NCI-H526 (cell line): ENCODE data around the gene MLF2.
"Not testable (repeated sequence)": the region's sequence is repeated elsewhere in the genome, so short reads cannot be mapped to it uniquely, and the experiment has no call there.

Experiments
- DNase-seq, 2 experiments: peaks; one replicate each; lab custom pipeline; 2025; lab: John Stamatoyannopoulos, UW

MLF2 gene

DNA sequence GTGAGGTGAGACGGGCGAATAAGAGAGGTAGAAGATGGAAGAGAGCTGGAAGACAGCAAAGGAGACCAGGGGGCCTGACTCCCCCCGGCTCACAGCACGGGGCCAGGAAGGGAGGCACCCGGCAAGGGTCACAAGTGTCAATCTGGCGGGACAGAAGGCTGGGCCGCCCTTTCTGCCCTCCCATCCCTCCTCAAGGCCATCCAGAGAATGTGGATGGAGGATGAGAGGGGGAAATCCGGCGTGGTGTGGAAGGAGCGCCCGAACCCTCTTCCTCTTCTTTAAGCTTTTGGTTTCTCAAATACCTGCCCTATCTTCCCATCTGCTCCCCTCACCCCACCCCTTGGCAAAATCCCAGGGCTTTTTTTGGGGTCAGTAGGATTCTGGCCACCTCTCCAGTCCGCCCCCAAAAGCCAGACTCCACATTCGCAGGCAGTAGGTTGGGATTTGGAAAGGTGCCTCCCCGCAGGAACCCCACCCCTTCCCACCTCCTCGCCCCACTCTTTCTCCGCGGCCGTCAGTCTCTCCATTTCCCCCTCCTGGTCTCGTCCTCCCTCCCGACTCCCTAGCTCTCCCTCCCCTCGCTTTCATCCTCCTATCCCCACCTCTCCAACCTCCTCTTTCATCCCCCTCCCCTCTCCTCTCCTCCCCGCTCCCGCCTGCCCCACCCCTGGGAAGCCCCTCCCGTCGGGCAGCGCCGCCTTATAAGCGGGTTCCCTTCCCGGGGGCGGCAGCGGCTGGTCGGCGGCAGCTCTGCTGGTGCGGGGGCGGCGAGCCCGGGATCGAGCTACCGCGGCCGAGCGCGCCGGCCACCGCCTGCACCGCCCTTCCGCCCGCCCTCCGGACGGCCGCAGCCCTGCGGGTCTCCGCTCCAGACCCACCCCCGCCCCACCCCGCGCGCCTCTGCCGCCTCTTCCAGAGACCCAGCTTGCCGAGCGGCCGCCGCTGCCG, 13.0 kb upstream of the MLF2 start, which contains the start of gene PTMS:
Gene PTMS, plus strand, starts transcription at position 730 of the 948 bp plus-strand sequence. CDS start 343 bp downstream, outside the sequence.
- DNase-seq, result peak; percentile 78 to 94

DNA sequence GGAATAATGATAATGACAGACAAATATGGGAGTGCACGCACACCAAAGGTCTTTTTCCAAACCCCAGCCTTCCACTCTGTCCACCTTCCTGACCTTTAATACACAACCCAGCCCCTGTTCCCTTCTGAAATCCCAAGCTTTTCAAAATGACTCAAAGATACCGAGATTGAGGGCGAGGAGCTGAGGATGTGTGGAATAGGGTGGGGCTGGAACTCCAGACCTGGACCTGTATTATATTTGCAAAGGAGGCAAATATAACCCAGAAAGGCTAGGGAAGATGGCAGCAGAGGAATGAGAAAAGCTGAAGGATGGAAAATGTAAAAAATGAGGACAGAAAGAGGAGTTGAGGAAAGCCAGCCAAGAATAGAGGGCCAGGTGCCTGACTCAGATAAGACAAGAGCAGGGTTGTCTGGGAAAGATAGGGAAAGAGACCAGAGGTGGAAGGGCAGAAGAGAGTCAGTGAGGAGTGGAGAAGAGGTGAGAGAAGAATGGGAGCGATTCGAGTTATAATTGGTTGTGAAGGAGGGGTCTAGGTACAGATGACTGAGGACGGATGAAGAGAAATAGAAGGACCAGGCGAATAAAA, 12.2 kb upstream of the MLF2 start:
- no peak for DNase-seq

DNA sequence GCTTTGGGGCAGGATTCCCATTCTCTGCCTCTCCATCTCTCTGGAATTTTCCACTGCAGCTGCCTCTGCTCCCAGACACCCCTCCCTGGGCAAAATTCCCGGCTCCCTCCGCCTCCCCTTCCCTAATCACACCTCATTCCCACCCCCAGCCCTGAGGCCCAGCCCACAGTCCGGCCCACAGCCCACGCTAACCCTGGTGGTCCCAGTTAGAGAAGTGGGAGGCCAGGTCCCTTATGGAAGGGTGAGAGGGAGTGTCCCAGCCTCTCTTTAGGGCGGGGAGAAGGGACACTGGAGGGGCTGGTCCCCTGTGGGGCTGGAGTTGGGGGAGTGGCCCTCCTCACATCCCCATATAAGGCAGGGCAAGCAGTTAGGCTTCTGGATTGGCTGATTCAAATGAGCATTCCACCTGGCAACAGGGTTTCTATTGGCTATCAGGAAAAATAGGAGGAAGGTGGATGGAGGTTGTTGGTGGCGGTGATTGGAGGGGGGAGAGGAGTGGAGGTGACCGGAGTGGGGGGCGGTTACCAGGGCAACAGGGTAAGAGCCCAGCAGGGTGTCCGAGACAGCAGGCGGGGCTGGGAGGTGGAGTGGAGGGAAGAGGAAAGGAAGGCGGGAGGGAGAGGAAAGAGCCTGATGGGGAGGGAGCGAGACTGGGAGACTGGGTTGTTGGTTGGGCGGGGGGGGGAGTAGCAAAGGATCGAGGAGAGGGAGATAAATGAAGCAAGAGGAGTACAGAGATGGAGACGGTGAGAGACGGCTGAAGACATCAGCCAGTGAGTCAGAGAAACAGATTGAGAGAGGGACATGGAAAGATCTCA, 11.3 kb upstream of the MLF2 start:
- peak; percentile 98 to 99 for DNase-seq

DNA sequence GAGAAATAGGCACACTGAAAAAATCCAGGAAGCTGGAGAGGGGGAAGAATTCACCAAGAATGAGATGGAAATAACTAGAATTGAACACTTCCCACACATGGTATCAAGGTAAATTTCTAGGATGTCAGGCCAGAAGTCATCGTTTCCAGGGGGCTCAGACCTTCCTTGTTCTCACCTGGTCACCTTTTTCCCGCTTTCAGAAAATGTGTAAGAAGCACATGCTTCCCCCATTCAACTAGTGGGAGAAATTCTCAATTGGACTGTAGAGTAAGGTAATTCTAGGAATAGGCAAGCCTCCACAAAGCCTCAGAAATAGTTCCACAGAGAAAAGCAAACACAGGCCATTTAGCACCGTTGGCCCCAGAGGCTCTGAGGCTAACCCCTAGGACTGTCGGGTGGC, 10.4 kb upstream of the MLF2 start:
- DNase-seq, result no peak

DNA sequence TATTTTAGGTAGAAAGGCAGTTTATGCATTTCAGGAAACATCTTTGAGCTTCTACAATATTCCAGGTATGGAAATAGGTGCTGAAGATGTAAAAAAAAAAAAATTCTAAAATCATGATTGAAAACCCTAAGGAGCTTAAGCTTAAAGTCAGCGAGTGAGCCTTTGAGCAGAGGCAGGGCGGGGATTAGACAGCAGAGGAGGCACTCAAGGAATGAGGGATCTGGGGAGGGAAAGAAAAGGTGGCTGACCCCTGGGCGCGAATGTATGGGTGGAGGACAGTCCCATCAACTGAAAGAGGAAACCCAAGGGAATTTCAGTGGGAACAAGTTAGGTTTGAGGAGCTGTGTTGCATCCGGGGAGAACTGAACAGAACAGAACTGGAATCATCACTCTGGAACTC, 6.8 kb upstream of the MLF2 start:
- no peak for DNase-seq

DNA sequence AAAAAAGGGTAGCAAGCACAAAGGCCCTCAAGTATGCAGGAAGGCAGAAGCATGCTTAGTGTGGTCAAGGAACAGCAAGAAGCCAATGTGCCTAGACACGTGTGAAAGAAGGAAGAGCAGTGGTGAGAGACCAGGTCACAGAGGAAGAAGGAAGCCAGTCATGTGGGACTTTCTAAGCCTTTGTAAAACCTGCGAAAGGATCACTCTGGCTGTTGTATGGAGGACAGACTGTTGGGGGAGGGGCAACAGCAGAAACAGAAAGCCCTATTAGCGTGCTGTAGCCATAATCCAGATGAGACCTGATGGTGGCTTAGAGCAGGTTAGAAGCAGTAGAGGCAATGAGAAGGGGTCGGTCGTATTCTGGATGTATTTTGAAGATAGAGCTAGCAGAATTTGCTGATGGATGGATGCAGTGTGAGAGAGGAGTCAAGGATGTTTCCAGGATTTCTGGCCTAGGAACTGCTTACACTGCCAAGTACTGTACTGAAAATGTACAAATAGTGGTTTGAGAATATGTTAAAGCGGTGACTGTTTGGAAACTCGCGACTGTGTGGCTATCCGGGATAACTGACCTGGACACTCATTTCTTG, 5.7 kb upstream of the MLF2 start:
- no peak for DNase-seq

DNA sequence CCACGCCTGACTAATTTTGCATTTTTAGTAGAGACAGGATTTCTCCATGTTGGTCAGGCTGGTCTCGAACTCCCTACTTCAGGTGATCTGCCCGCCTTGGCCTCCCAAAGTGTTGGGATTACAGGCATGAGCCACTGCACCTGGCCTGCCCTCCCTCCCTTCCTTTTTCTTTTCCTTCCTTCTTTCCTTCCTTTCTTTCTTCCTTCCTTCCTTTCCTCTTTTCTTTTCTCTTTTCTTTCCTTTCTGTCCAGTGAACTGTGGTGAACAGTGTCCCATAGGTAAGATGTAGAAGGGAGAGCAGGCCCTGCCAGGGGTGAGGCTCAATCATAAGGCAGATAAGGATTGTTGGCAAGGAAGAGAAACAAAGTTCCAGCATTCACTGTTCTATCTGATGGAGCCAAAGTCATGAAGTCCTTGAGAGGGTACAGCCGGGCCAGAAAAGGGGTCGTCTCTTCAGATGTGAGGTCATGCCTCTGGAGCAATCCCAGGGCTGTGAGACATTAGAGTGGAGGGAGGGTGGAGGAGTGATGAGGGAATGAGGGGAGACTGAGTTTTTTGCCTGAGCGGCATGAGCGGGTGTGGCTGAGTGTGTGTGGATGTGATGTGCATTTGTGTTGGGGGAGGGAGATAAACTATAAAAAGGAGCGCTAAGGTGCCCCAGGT, 4.2 kb upstream of the MLF2 start:
- DNase-seq, result no peak

DNA sequence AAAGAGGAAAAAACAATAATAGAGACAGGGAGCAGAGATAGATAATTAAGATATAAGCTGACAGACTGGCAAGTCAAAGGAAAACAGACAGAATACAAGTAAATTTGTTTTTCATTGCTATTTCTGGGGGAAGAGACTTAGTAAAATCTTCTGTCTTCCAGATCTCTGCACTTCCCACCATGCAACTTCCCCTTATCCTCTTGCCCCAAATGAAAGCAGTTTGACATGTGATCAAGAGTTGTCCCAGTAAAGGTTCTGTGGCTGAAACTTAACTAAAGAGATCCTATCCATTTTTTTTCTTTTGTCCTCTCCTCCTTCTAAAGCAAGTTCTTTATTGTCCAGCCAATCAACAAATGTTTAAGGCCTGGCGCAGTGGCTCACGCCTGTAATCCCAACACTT, 1.5 kb upstream of the MLF2 start:
- DNase-seq, result no peak

DNA sequence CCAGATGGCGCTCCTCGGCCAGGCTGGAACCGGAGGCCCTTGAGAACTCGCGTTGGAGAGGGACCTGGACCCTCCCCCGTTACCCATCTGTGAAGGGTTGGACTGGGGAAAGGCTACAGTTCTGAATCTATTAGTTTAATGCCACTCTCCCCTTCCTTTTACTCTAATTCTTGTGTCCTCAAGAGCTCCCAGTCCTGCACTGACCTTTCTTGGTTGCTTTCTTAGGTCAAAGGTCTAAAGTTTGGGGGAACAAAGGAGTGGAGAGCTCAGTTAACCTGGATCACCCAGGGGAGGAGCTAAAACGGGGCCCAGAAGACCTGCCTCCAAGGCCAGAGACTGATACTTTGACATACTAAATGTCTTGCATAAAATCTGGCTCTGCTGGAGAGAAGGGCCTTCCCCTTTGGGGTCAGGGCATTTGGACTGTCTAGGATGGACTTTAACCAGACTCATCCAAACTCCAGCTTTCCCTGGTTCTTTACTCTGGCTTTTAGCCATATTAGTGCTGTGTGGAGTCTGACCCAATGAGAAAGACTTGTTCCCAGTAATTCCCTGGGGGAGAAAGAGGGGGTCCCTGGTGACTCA, 923 bp upstream of the MLF2 start:
- no peak for DNase-seq

DNA sequence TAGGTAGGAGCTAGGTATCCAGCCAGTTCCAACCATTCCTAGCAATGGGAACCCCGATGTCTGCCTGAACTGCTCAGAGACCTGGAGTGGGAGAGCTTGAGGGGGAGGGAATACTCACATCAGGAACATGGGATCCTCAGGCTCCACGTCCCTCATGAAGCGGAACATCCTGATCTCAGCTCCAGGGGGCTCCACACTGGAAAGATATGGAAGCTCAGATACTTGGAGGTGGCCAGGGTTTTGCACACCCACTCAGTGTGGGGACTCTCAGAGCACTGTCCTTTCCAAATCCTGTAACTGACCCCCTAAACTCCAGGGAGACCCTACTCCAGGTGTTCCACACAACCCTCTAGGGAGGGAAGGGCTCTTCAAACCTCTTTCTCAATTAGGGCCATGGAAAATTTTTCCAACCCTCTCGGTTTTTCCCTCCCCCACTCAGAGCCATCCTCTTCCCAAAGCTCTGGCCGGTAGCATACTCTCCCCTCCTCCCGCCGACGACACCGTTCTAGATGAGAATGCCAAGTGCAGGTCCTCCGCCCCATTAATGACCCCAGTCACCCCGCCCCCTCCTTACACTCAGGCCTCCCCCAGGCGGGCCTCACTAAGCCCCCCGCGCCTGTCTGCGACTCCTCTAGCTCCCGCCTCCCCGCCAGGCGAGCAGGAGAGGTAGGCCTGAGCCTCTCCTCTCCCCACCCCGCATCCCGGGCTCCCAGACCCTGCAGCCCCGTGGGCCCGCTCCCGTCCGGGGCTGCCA, 597 bp downstream of the MLF2 start:
- DNase-seq, result peak in 1 of 2 experiments; percentile 72

DNA sequence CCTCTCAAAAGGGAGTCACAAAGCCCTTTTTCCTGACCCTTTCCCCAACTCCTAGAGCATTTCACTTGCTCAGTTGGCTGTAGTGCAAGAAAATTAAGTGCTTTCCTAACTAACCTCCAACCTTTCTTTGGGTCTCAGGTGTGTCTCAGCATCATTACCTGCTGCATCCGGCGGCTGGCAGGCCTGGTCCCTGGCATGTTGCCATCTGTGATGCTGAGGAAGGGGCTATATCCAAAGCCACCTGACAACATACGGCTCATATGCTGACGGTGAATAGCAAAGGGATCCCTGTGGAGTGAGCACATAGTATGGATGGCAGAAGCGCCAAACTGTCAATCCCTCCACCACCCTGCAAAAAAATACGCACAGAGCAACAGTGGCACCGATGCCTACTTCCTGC, 1.2 kb downstream of the MLF2 start:
- DNase-seq, result no peak

DNA sequence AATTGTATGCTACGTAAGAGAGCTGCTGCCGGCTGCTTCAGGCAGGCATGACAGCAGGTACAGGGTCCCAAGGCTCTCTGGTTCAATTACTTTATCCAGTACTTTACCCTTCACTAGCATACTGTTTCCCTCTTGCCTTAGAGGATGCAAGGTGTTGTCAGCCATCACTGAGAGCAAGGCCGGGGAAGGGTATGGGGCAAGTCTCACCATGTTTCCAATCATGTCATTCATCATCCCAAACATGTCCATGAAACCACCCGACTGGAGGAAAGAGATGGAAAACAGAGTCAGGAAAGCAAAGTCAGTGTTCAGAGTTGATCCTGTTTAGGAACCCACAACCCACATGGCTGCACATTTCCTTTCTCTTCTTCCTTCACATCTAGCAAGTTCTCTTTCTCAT, 2.4 kb downstream of the MLF2 start:
- no peak for DNase-seq

DNA sequence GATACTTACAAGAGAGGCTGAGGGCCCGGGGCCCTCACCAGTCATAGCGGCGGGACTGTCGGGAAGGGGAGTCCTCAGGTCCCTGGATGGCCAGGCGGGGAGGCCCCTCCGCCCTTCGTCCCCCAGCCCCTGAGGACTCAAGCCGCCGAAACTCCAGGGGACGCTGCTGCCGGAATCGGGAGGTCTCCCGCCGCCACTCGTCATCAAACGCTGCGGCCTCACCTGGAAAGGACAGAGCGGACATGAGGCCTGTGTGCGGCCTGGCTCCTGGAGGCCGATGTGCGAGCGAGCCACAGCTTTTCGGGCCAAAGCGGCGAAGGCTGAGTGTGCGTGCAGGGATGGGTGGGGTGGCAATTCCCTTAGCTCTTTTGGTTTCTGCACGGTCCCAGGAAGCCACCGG, 4.2 kb downstream of the MLF2 start:
- DNase-seq, result no peak

DNA sequence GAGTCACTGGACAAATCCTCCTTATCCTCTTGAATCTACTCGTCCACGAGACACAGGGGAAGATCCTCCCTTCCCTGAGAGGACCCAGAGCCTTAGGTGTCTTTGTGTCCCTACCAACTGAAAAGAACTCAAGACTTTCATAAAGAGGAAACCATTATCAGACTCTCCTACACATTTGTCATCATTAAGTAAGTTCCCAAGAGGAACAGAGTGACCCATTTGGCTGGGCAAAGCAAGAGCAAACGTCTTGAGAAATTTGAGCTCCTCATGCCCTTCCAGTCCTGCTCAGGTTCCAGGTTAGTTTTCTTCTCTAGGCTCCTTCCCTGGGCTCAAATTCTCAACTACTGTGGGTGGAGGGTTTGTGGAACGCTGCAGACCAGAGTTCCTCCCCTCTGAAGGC, 5.7 kb downstream of the MLF2 start:
- no peak for DNase-seq

DNA sequence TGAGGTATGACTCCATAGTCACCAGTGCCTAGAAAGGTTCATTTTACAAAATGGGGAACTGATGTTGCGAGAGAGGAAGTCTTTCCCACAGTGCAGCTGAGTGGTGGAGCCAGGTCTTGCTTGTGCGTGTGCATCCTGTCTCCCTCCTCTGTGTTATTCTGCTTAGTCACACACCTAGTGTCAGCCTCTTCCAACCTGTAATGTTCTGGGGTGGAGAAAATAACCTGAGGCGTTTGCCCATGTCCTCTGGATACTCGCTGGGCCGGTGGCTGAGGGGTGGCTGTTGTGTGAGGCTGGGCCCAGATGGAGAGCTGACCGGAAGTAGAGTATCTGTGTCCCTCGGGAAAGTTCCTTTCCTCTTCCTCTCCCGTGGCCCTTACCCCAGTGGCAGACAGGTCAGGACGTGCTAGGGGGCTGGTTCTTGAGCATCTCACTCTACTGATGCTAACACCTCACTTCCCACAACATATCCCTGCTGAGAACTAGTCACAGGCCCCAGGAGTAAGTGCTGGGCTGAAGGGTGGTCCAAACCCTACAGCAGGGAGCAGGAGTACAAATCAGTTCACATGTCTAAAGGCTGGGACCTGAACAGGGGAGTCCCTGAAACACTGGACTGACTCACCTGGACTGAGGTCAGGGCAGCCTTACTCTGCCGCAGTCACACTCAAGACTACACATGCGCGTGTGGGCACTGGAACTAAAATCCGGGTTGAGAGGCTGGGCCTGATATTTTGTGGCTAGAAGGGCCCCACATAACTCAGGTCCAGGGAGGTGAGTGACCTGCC, 7.0 kb downstream of the MLF2 start:
- no peak for DNase-seq

DNA sequence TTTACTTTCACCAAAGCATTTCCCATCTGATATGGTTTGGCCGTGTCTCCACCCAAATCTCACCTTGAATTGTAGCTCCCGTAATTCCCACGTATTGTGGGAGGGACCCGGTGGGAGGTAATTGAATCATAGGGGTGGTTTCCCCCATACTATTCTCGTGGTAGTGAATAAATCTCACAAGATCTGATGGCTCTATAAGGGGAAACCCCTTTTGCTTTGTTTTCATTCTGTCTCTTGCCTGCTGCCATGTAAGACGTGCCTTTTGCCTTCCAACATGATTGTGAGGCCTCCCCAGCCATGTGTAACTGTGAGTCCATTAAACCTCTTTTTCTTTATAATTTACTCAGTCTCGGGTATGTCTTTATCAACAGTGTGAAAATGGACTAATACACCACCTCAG, 9.6 kb downstream of the MLF2 start:
- not testable (repeated sequence) for DNase-seq

DNA sequence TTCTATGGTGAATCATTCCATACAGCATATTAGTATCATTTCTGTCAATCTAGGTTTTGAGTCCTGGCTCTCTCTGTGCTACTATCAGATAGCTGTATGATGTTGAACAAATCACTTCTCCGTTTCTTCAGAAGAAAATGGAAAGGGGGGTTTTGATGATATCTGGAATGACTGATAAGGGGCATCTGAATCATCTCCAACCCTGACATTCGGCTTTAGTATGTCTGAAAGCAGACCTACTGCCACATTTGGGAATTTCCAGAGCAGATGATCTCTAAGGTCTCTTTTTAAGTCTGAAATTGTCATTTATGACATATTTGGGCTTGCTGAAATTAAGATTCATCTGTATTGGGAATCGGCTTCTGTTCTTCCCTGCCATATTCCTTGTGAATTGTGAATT, 10.1 kb downstream of the MLF2 start:
- no peak for DNase-seq

DNA sequence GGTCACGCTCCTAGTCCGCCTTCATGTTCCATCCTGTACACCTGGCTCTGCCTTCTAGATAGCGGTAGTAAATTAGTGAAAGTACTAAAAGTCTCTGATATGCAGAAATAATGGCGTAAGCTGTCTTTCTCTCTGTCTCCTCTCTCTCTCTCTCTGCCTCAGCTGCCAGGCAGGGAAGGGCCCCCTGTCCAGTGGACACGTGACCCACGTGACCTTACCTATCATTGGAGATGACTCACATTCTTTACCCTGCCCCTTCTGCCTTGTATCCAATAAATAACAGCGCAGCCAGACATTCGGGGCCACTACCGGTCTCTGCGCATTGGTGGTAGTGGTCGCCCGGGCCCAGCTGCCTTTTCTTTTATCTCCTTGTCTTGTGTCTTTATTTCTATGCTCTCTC, 10.9 kb downstream of the MLF2 start:
- not testable (repeated sequence) for DNase-seq

DNA sequence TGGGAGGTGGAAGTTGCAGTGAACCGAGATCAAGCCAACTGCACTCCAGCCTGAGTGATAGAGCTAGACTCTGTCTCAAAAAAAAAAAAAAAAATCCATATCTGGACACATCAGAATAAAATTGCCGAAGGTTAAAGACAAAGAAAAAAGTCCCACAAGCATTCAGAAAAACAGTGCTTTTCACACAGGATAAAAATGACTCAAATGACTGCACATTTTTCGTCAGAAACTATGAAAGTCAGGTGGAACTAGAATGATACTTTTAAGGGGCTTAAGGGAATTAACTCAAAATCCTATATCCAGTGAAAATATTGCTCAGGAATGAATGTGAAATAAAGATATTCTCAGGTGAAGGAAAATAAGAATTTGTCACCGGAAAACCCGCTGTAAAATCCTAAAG, 16.2 kb downstream of the MLF2 start:
- no peak for DNase-seq
